ENCODE data around the gene PPP1R7.

The PPP1R7 gene

DNA sequence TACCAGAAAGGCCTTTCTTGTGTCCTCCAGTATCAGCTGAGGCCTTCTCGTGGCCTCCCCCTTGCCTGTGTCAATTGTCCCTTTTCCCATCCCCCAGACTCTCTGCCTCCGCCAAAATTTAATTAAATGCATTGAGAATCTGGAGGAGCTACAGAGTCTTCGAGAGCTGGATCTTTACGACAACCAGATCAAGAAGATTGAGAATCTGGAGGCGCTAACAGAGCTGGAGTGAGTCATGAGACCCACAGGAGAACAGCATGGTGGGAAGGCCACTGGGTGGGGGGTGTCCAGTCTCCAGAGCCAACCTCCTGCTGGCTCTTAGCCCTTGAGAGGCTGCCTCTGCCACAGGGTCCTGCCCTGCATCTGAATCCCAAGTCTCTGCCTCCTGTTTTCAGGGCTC lies 8.8 kb downstream of the PPP1R7 start:
- TF ChIP-seq, protein P1, sequence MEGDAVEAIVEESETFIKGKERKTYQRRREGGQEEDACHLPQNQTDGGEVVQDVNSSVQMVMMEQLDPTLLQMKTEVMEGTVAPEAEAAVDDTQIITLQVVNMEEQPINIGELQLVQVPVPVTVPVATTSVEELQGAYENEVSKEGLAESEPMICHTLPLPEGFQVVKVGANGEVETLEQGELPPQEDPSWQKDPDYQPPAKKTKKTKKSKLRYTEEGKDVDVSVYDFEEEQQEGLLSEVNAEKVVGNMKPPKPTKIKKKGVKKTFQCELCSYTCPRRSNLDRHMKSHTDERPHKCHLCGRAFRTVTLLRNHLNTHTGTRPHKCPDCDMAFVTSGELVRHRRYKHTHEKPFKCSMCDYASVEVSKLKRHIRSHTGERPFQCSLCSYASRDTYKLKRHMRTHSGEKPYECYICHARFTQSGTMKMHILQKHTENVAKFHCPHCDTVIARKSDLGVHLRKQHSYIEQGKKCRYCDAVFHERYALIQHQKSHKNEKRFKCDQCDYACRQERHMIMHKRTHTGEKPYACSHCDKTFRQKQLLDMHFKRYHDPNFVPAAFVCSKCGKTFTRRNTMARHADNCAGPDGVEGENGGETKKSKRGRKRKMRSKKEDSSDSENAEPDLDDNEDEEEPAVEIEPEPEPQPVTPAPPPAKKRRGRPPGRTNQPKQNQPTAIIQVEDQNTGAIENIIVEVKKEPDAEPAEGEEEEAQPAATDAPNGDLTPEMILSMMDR (IDR thresholded peaks at IDR 0.05), result no peak
- Histone ChIP-seq H3K27me3 (no peaks in the 10 kb centered on the region), H3K4me3 (ENCODE audit: low read depth in 1 of 2, low read length in 1 of 2) (no peak overlapping the region), H3K4me1 (ENCODE audit: control insufficient read depth in 1 of 2, insufficient read depth in 1 of 2, low read depth in 1 of 2, low read length in 1 of 2) (peaks cover 0 to 6% of the 10 kb centered on the region in 2 experiments), H3K36me3 (peaks cover 74% of the 10 kb centered on the region), H3K9me3 (no peaks in the 10 kb centered on the region), H3K27ac (no peak overlapping the region)

DNA sequence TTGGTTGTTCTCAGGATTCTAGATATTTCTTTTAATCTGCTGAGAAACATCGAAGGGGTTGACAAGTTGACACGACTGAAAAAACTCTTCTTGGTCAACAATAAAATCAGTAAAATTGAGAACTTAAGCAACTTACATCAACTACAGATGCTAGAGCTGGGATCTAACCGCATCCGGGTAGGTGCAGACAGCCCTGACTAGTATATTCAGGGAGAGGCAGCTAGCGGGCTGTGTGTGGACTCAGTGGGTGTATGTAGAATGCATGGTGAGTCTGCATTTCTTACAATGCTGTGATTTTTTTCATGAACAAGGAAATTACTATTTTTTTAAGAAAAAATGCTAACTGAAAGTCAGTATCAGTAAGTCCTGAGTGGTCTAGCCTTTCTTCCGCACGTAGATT lies 10.1 kb downstream of the PPP1R7 start:
- peaks cover 80% of the 10 kb centered on the region for H3K36me3 ChIP-seq
- H3K27ac ChIP-seq, result no peak overlapping the region
- TF ChIP-seq, protein P1 (IDR thresholded peaks at IDR 0.05), result no peak
- peaks cover 0 to 6% of the 10 kb centered on the region in 2 experiments for H3K4me1 ChIP-seq (ENCODE audit: control insufficient read depth in 1 of 2, insufficient read depth in 1 of 2, low read depth in 1 of 2, low read length in 1 of 2)
- H3K4me3 ChIP-seq (ENCODE audit: low read depth in 1 of 2, low read length in 1 of 2), result no peak overlapping the region
- H3K9me3 ChIP-seq, result no peaks in the 10 kb centered on the region
- H3K27me3 ChIP-seq, result no peaks in the 10 kb centered on the region

DNA sequence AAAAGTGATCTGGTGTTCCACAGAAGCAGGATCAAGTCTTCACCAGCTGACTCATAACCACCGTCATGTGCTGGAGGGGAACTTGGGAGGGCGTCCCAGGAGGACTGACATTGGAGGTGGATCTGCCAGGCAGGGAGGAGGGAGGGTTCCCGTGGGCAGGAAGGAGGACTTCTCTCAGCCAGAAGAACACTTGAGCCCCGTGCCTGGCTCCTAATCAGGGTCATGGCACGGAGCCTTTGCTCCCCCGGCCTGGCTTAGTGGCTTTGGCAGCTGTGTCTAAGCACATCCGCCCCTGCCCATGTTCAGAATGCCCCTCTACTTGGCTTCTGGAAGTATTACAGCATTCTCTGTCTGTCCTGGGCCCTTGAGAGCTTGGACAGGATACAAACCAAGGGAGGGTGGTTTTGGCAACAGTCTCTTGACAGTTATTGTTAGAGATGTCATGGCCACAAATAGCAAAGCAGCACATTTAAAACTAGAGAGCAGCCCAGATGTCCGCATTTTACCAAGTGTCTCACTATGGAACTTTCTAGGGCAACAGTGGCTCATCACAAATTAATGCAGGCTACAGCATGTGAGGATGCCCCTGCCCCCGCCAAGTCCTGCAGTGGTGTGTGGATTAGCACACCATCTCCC lies 11.5 kb downstream of the PPP1R7 start:
- Histone ChIP-seq H3K27me3 (no peaks in the 10 kb centered on the region), H3K27ac (no peak overlapping the region), H3K4me1 (ENCODE audit: control insufficient read depth in 1 of 2, insufficient read depth in 1 of 2, low read depth in 1 of 2, low read length in 1 of 2) (peaks cover 0 to 5% of the 10 kb centered on the region in 2 experiments), H3K4me3 (ENCODE audit: low read depth in 1 of 2, low read length in 1 of 2) (no peak overlapping the region), H3K36me3 (peaks cover 92% of the 10 kb centered on the region), H3K9me3 (no peaks in the 10 kb centered on the region)
- TF ChIP-seq, protein P1 (IDR thresholded peaks at IDR 0.05), result no peak

DNA sequence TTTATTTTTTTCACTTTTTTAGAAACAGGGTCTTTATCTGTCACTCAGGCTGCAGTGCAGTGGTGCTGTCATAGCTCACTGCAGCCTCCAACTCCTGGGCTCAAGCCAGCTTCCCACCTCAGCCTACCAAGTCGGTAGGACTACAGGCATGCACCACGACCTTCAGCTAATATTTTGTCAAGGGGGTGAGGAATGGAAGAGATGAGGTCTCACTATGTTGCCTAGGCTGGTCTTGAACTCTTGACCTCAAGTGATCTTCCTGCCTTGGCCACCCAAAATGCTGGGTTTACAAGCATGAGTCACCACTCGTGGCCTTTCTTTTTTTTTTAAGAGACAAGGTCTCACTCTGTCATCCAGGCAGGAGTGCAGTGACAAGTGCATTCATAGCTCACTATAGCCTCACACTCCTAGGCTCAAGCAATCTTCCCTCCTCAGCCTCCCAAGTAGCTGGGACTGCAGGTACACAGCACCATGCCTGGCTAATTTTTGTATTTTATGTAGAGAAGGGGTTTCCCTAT lies 13.4 kb downstream of the PPP1R7 start:
- Histone ChIP-seq H3K9me3 (no peaks in the 10 kb centered on the region), H3K4me1 (ENCODE audit: control insufficient read depth in 1 of 2, insufficient read depth in 1 of 2, low read depth in 1 of 2, low read length in 1 of 2) (no peaks in the 10 kb centered on the region), H3K4me3 (ENCODE audit: low read depth in 1 of 2, low read length in 1 of 2) (no peak overlapping the region), H3K36me3 (peaks cover 97% of the 10 kb centered on the region), H3K27ac (no peak overlapping the region), H3K27me3 (no peaks in the 10 kb centered on the region)
- TF ChIP-seq, protein P1 (IDR thresholded peaks at IDR 0.05), result no peak

DNA sequence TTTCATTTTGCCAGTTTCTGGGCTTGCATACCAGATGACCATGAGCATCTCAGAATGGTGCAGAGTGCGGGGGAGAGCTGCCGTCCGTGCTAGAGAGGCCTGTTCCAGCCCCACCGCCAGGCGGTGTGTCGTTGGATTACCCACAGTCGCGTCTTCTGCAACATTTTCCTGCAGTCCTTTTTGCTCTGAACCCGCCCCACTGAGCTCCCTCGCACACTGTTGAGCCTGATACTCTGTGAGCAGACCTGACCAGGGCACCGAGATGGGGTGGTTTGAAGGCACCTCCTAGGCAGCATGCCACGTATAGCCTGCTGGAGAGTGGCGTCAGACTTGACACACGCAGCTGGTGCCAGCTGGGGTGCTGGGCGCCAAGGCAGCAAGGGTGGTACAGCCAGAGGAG lies 18.1 kb downstream of the PPP1R7 start:
- Histone ChIP-seq H3K36me3 (peaks cover 83% of the 10 kb centered on the region), H3K9me3 (peaks cover 8% of the 10 kb centered on the region), H3K27me3 (no peaks in the 10 kb centered on the region), H3K27ac (no peak overlapping the region), H3K4me3 (ENCODE audit: low read depth in 1 of 2, low read length in 1 of 2) (no peak overlapping the region), H3K4me1 (ENCODE audit: control insufficient read depth in 1 of 2, insufficient read depth in 1 of 2, low read depth in 1 of 2, low read length in 1 of 2) (no peaks in the 10 kb centered on the region)
- TF ChIP-seq, protein P1 (IDR thresholded peaks at IDR 0.05), result no peak

Data from neutrophil (primary cell).